Glutamatergic neuron (in vitro differentiated cells): ENCODE results near the gene ATP13A3. TPM values are rescaled to one million over a fixed set of nuclear protein-coding genes. Genes with fewer than 3 reads are reported as not detected.

Experiments
- DNase-seq: peaks from one replicate; pipeline ENCODE4 v3.0.0; 2022
- H3K27ac Mint-ChIP-seq: one replicate; pipeline ENCODE4 v1.8.0; 2020; ENCODE audit warnings: mild to moderate bottlenecking, mixed read lengths, inconsistent platforms; ENCODE audit not compliant: unreplicated experiment
- H3K27me3 Mint-ChIP-seq: one replicate; pipeline ENCODE4 v1.8.0; 2020; ENCODE audit warnings: mild to moderate bottlenecking, moderate library complexity, mixed read lengths, inconsistent platforms; ENCODE audit not compliant: unreplicated experiment
- H3K36me3 Mint-ChIP-seq: one replicate; pipeline ENCODE4 v1.8.0; 2020; ENCODE audit warnings: mild to moderate bottlenecking, mixed read lengths, inconsistent platforms; ENCODE audit not compliant: unreplicated experiment
- H3K4me1 Mint-ChIP-seq: one replicate; pipeline ENCODE4 v1.8.0; 2020; ENCODE audit warnings: mild to moderate bottlenecking, low read depth, mixed read lengths, inconsistent platforms; ENCODE audit not compliant: unreplicated experiment
- H3K4me3 Mint-ChIP-seq: one replicate; pipeline ENCODE4 v1.8.0; 2020; ENCODE audit warnings: mild to moderate bottlenecking, mixed read lengths, inconsistent platforms; ENCODE audit not compliant: unreplicated experiment
- H3K9me3 Mint-ChIP-seq: one replicate; pipeline ENCODE4 v1.8.0; 2020; ENCODE audit warnings: mild to moderate bottlenecking, moderate library complexity, mixed read lengths, inconsistent platforms; ENCODE audit not compliant: unreplicated experiment
- CTCF ChIP-seq: fragments of 200-600 bp; sonication (generic); IDR thresholded peaks from one replicate; pipeline ENCODE4 v1.5.0; 2021; ENCODE audit not compliant: partially characterized antibody, unreplicated experiment
- total RNA-seq: library from RNA; stranded (reverse); fragmentation: NEBNext Ultra II Directional; extraction: Animal tissue kit (Norgen Biotek cat#: 25700); gene quantifications from one replicate; pipeline ENCODE4 v1.2.1, GENCODE V29; 2021; ENCODE audit not compliant: unreplicated experiment

Gene ATP13A3
- total RNA-seq, 1 donor from 2014 or later = 41.6 TPM

GRCh38 chr3:194373028-194373427 lies 113.8 kb downstream of the ATP13A3 start:
- Mint-ChIP-seq H3K27me3 (peaks cover 5% of the 10 kb centered on the region), H3K4me3 (no peak overlapping the region), H3K27ac (no peak overlapping the region), H3K36me3 (no peaks in the 10 kb centered on the region), H3K4me1 (peaks cover 20% of the 10 kb centered on the region), H3K9me3 (peaks cover 2% of the 10 kb centered on the region)
- no peak for DNase-seq
- TF ChIP-seq CTCF = no peak

GRCh38 chr3:194370753-194371152 lies 116.0 kb downstream of the ATP13A3 start:
- Mint-ChIP-seq H3K27me3 (peaks cover 5% of the 10 kb centered on the region), H3K4me3 (no peak overlapping the region), H3K36me3 (no peaks in the 10 kb centered on the region), H3K4me1 (peaks cover 18% of the 10 kb centered on the region), H3K27ac (no peak overlapping the region), H3K9me3 (peaks cover 4% of the 10 kb centered on the region)
- no peak for DNase-seq
- TF ChIP-seq CTCF = no peak

- no peak for TF ChIP-seq CTCF
- Mint-ChIP-seq H3K9me3 (peaks cover 4% of the 10 kb centered on the region), H3K36me3 (no peaks in the 10 kb centered on the region), H3K4me3 (no peak within 1 kb of the TSS), H3K27ac (no peak within 1 kb of the TSS), H3K27me3 (peaks cover 5% of the 10 kb centered on the region), H3K4me1 (peaks cover 11% of the 10 kb centered on the region)
- no peak for DNase-seq
Measured at GRCh38 chr3:194369522-194370279, 117.1 kb downstream of the ATP13A3 start, which contains the start of gene LRRC15. LRRC15 (minus strand) TSS chr3:194369743; CDS start chr3:194361043, 8,700 bp downstream.

- DNase-seq = no peak
- peaks cover 5% of the 10 kb centered on the region for H3K4me1 Mint-ChIP-seq
- no peaks in the 10 kb centered on the region for H3K36me3 Mint-ChIP-seq
- peaks cover 4% of the 10 kb centered on the region for H3K9me3 Mint-ChIP-seq
- peaks cover 5% of the 10 kb centered on the region for H3K27me3 Mint-ChIP-seq
- no peak overlapping the region for H3K4me3 Mint-ChIP-seq
- no peak for TF ChIP-seq CTCF
- H3K27ac Mint-ChIP-seq = no peak overlapping the region
Measured at GRCh38 chr3:194368918-194369317, 117.9 kb downstream of the ATP13A3 start.
